AG04450 (cell line): Measurements from ENCODE around the gene SUMO4. TPM values are rescaled to one million over a fixed set of nuclear protein-coding genes. Genes with fewer than 3 reads are reported as not detected.

Experiments
- CTCF ChIA-PET: fragments of 300-600, 350-600 bp; formaldehyde crosslinking; extraction: SDS; loops from one replicate; lab custom pipeline; 2022; ENCODE audit warnings: antibody characterized with exemption, inconsistent platforms; lab: Charles Lee
- POLR2A ChIA-PET: fragments of 350-600 bp; formaldehyde crosslinking; extraction: SDS; loops from one replicate; lab custom pipeline; 2021; ENCODE audit warnings: antibody characterized with exemption, inconsistent platforms; lab: Yijun Ruan, JAX
- DNase-seq: peaks from one replicate; pipeline ENCODE4 v3.0.0-alpha.2; 2011; ENCODE audit warnings: low read depth, low spot score
- H3K27ac ChIP-seq: one replicate; pipeline ENCODE4 v1.5.1; 2012; ENCODE audit warnings: low read depth, low read length, control low read depth
- H3K27me3 ChIP-seq: one replicate; pipeline ENCODE4 v1.6.0; 2012; ENCODE audit warnings: low read length; ENCODE audit not compliant: control insufficient read depth, insufficient read depth
- H3K4me3 ChIP-seq: 2 replicates; pipeline ENCODE4 v1.5.1; 2011; ENCODE audit warnings: mild to moderate bottlenecking, low read depth, low read length, control low read depth
- H3K9me3 ChIP-seq: 2 replicates; pipeline ENCODE4 v1.5.1; 2012; ENCODE audit warnings: low read length; ENCODE audit not compliant: control insufficient read depth, insufficient read depth
- CTCF ChIP-seq: IDR thresholded peaks from 2 replicates; pipeline ENCODE4 v1.5.1; 2011; ENCODE audit warnings: low read depth, low read length, control low read depth, inconsistent platforms
- polyA minus RNA-seq: library from RNA; depleted of rRNA, polyadenylated mRNA; stranded (reverse); fragments of >200 nt; gene quantifications from 2 replicates; pipeline ENCODE4 v1.2.3, GENCODE V29; 2011; rRNA and poly(A)+ RNA removed
- polyA plus RNA-seq: library from polyadenylated mRNA; depleted of rRNA; stranded (reverse); fragments of >200 nt; gene quantifications from 2 replicates; pipeline ENCODE4 v1.2.3, GENCODE V29; 2011; rRNA removed

The SUMO4 gene
- polyA plus RNA-seq (0.17 TPM in 1 of 2 replicates, not detected in the other), polyA minus RNA-seq (3.9 and 4.0 TPM in 2 replicates)

- POLR2A ChIA-PET = no interaction called here
- Histone ChIP-seq H3K4me3 (no peak within 1 kb of the TSS), H3K27ac (no peak within 1 kb of the TSS), H3K9me3 (no peaks in the 10 kb centered on the region), H3K27me3 (no peaks in the 10 kb centered on the region)
- no peak for TF ChIP-seq CTCF
- CTCF ChIA-PET = no interaction called here
- DNase-seq = no peak
Observed at GRCh38 chr6:149400050-149400449, at the start of gene SUMO4. SUMO4 (plus strand) TSS chr6:149400262; CDS start chr6:149400392, 130 bp downstream.

- Histone ChIP-seq H3K4me3 (no peak overlapping the region), H3K27me3 (no peaks in the 10 kb centered on the region), H3K9me3 (no peaks in the 10 kb centered on the region), H3K27ac (no peak overlapping the region)
- CTCF ChIA-PET = no interaction called here
- POLR2A ChIA-PET = no interaction called here
- no peak for DNase-seq
- TF ChIP-seq CTCF = no peak
Observed at GRCh38 chr6:149354009-149354408, 46.1 kb upstream of the SUMO4 start.

- no peak overlapping the region for H3K4me3 ChIP-seq
- POLR2A ChIA-PET = no interaction called here
- H3K27me3 ChIP-seq = no peaks in the 10 kb centered on the region
- CTCF ChIA-PET = no interaction called here
- H3K9me3 ChIP-seq = no peaks in the 10 kb centered on the region; the same call in 1 of the 2 replicates
- H3K27ac ChIP-seq = no peak overlapping the region
- TF ChIP-seq CTCF = no peak
- DNase-seq = no peak
Observed at GRCh38 chr6:149356081-149356750, 43.8 kb upstream of the SUMO4 start.

- POLR2A ChIA-PET = no interaction called here
- no peak for DNase-seq
Observed at GRCh38 chr6:149357726-149358538, 42.1 kb upstream of the SUMO4 start.

More at GRCh38 chr6:149357726-149358538, 42.1 kb upstream of the SUMO4 start:
- CTCF ChIA-PET = no interaction called here
- no peaks in the 10 kb centered on the region for H3K27me3 ChIP-seq
- TF ChIP-seq CTCF = no peak
- no peaks in the 10 kb centered on the region; the same call in 1 of the 2 replicates for H3K9me3 ChIP-seq
- no peak overlapping the region for H3K4me3 ChIP-seq
- no peak overlapping the region for H3K27ac ChIP-seq
